HEK293T (cell line): ENCODE results near the gene CAP2.

Source experiments
- CTCF ChIA-PET: fragments of 350-600 bp; formaldehyde crosslinking; extraction: SDS; loops from one replicate; lab custom pipeline; 2021; ENCODE audit warnings: antibody characterized with exemption, inconsistent platforms; lab: Yijun Ruan, JAX
- POLR2A ChIA-PET: fragments of 350-600 bp; formaldehyde crosslinking; extraction: SDS; loops from one replicate; lab custom pipeline; 2020; ENCODE audit warnings: antibody characterized with exemption, inconsistent platforms; lab: Yijun Ruan, JAX
- DNase-seq: peaks from one replicate; pipeline ENCODE4 v3.0.0; 2012; ENCODE audit warnings: mixed read lengths; ENCODE audit errors: extremely low spot score
- ARNT ChIP-seq: fragments of 450-650 bp; IDR thresholded peaks from 2 replicates; pipeline ENCODE4 v1.6.1; 2017; ENCODE audit warnings: mild to moderate bottlenecking
- BHLHE40 ChIP-seq: fragments of 450-650 bp; IDR thresholded peaks from 2 replicates; pipeline ENCODE4 v1.6.1; 2016; ENCODE audit warnings: mild to moderate bottlenecking, moderate library complexity, borderline replicate concordance
- CTBP1 ChIP-seq: fragments of 450-650 bp; IDR thresholded peaks from 2 replicates; pipeline ENCODE4 v1.6.1; 2016; ENCODE audit warnings: borderline replicate concordance
- ELF4 ChIP-seq: fragments of 450-650 bp; IDR thresholded peaks from 2 replicates; pipeline ENCODE4 v1.6.1; 2017; ENCODE audit warnings: antibody characterized with exemption
- FOXA1 ChIP-seq: fragments of 450-650 bp; IDR thresholded peaks from 2 replicates; pipeline ENCODE4 v1.6.1; 2016; ENCODE audit warnings: mild to moderate bottlenecking
- FOXK2 ChIP-seq: fragments of 450-650 bp; IDR thresholded peaks from 2 replicates; pipeline ENCODE4 v1.6.1; 2016; ENCODE audit warnings: mild to moderate bottlenecking
- FOXM1 ChIP-seq: fragments of 450-650 bp; IDR thresholded peaks from 2 replicates; pipeline ENCODE4 v1.6.1; 2017; ENCODE audit warnings: mild to moderate bottlenecking, borderline replicate concordance
- HDGF ChIP-seq: fragments of 450-650 bp; IDR thresholded peaks from 2 replicates; pipeline ENCODE4 v1.6.1; 2017; ENCODE audit warnings: antibody characterized with exemption, borderline replicate concordance
- L3MBTL2 ChIP-seq: fragments of 450-650 bp; conservative IDR thresholded peaks from 2 replicates; pipeline ENCODE4 v1.6.1; 2016; ENCODE audit warnings: mild to moderate bottlenecking
- LEF1 ChIP-seq: fragments of 450-650 bp; IDR thresholded peaks from 2 replicates; pipeline ENCODE4 v1.6.1; 2017; ENCODE audit warnings: mild to moderate bottlenecking, borderline replicate concordance
- NFRKB ChIP-seq: fragments of 450-650 bp; IDR thresholded peaks from 2 replicates; pipeline ENCODE4 v1.6.1; 2016; ENCODE audit warnings: mild to moderate bottlenecking, moderate library complexity
- SP1 ChIP-seq: fragments of 450-650 bp; IDR thresholded peaks from 2 replicates; pipeline ENCODE4 v1.6.1; 2017
- SUZ12 ChIP-seq: fragments of 450-650 bp; IDR thresholded peaks from 2 replicates; pipeline ENCODE4 v1.6.1; 2016; ENCODE audit warnings: mild to moderate bottlenecking
- TARDBP ChIP-seq: fragments of 450-650 bp; IDR thresholded peaks from 2 replicates; pipeline ENCODE4 v1.6.1; 2016
- ZNF384 ChIP-seq: fragments of 450-650 bp; IDR thresholded peaks from 2 replicates; pipeline ENCODE4 v1.6.1; 2016
- TF ChIP-seq, protein P1 (sequence below): fragments of 450-650 bp; IDR thresholded peaks from 2 replicates; pipeline ENCODE4 v1.6.1; 2016

Gene CAP2

DNA sequence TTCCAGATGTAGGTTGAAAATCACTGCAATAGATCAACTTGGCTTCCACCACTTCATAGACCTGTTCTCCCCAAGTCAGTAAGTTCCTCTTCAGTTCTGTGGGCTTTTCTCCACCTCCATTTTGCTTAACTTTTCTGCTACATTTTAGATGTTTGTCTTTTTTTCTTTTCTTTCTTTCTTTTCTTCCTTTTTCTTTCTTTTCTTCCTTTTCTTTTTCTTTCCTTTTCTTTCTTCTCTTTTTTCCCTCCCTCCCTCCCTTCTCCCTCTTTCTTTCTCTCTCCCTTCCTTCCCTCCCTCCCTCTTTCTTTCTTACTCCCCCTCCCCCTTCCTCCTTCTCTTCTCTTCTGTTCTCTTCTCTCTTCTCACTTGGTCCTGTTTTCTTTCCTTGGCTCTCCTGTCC lies 199.9 kb downstream of the CAP2 start:
- no peak for DNase-seq
- ChIA-PET CTCF (no interaction called here), POLR2A (no interaction called here)
- no peak for TF ChIP-seq L3MBTL2
- no peak for TF ChIP-seq LEF1
- no peak for TF ChIP-seq ELF4
- TF ChIP-seq NFRKB = no peak
- no peak for TF ChIP-seq FOXA1
- no peak for TF ChIP-seq CTBP1
- no peak for TF ChIP-seq ARNT
- no peak for TF ChIP-seq BHLHE40
- TF ChIP-seq SUZ12 = no peak

DNA sequence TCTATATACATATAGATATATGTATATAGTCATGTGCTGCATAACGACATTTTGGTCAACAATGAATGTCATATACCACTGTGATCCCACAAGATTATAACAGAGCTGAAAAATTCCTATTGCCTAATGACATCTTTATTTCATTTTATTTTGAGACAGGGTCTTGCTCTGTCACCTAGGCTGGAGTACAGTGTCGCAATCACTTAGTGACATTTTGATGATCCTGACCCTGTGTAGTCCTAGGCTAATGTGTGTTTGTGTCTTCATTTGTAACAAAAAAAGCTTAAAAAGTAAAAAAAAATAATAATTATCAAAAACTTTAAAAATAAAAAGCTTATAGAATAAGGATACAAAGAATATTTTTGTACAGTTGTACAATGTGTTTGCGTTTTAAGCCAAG lies 202.7 kb downstream of the CAP2 start:
- CTCF ChIA-PET = no interaction called here
- TF ChIP-seq CTBP1 = no peak
- TF ChIP-seq, protein P1, sequence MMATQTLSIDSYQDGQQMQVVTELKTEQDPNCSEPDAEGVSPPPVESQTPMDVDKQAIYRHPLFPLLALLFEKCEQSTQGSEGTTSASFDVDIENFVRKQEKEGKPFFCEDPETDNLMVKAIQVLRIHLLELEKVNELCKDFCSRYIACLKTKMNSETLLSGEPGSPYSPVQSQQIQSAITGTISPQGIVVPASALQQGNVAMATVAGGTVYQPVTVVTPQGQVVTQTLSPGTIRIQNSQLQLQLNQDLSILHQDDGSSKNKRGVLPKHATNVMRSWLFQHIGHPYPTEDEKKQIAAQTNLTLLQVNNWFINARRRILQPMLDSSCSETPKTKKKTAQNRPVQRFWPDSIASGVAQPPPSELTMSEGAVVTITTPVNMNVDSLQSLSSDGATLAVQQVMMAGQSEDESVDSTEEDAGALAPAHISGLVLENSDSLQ = no peak
- no peak for TF ChIP-seq TARDBP
- TF ChIP-seq SUZ12 = no peak
- TF ChIP-seq NFRKB = no peak
- no peak for TF ChIP-seq SP1
- no peak for TF ChIP-seq LEF1
- TF ChIP-seq ARNT = no peak
- TF ChIP-seq FOXM1 = no peak
- POLR2A ChIA-PET = no interaction called here
- DNase-seq = no peak

DNA sequence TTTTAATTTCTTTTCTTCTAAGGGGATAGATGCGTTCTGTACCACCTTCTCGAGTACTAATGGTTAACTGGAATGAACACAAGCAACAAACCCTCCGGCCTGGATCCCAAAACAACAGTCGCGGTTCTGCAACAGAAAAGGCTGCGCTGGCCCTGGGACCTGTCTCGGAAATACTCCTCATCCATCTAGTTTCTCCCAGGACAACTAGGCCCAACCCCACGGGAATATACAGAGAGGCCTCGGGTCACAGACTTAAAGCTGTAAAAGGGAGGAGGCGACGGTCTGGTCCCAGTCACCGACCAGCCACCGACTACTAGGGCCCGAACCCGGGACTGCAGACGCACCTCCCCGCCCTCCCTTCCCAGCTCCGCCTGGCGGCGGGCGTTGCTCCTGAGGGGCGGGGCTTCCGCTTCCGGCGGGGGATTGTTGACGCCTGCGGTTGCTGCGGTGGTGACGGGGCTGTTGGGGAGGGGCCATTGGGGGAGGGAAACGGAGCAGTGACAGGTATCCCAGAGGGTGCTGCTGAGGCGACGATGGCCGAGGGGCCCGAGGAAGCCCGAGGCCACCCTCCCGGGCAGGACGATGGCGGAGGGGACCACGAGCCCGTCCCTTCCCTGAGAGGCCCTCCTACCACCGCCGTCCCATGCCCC lies 206.6 kb downstream of the CAP2 start, which contains the start of gene FAM8A1:
FAM8A1 (plus strand) TSS at position 426 of the 650 bp plus-strand sequence; CDS start at position 534, 108 bp downstream.
- ChIA-PET CTCF (interaction anchor here (1.2 to 1.9 kb wide), 2 partner anchors 102 to 205 kb away, joined by 4 read pairs; no protein-coding TSS in a partner anchor), POLR2A (interaction anchor here (0.6 to 2.4 kb wide), 12 partner anchors 9 to 409 kb away, joined by 3 to 14 read pairs (median 4); partner anchors contain the start of genes CAP2 and NUP153)
- peak; percentile 95 for DNase-seq
- TF ChIP-seq CTBP1 = no peak
- no peak for TF ChIP-seq SUZ12
- TF ChIP-seq BHLHE40 = no peak
- TF ChIP-seq ARNT = no peak
- TF ChIP-seq HDGF = peak; percentile 83; the same call in 1 of the 2 replicates
- no peak for TF ChIP-seq SP1
- TF ChIP-seq NFRKB = no peak
- TF ChIP-seq TARDBP = no peak
- no peak for TF ChIP-seq ZNF384
- peak; percentile 2; the same call in 1 of the 2 replicates for TF ChIP-seq FOXM1
- TF ChIP-seq LEF1 = no peak
- TF ChIP-seq, protein P1 = peak; percentile 70
- peak; percentile 35; the same call in 1 of the 2 replicates for TF ChIP-seq ELF4
- peak; percentile 21; the same call in 1 of the 2 replicates for TF ChIP-seq L3MBTL2
- no peak for TF ChIP-seq FOXA1
- no peak for TF ChIP-seq FOXK2

GRCh38 chr6:17600527-17601385 lies 207.4 kb downstream of the CAP2 start:
- CTCF ChIA-PET = interaction anchor here (1.2 to 1.9 kb wide), 2 partner anchors 101 to 204 kb away, joined by 4 read pairs; no protein-coding TSS in a partner anchor
- DNase-seq = peak; percentile 34
- TF ChIP-seq CTBP1 = no peak
- TF ChIP-seq L3MBTL2 = peak; percentile 75
- TF ChIP-seq LEF1 = peak; percentile 51; the same call in 1 of the 2 replicates
- POLR2A ChIA-PET = interaction anchor here (0.9 to 2.4 kb wide), 8 partner anchors 9 to 410 kb away, joined by 3 to 14 read pairs (median 4); partner anchors contain the start of genes CAP2 and NUP153

GRCh38 chr6:17601386-17601703 lies 207.9 kb downstream of the CAP2 start:
- CTCF ChIA-PET = interaction anchor here (1.2 to 1.9 kb wide), 2 partner anchors 100 to 203 kb away, joined by 4 read pairs; no protein-coding TSS in a partner anchor
- POLR2A ChIA-PET = interaction anchor here (1.7 to 2.4 kb wide), 2 partner anchors 11 to 105 kb away, joined by 10 to 14 read pairs; partner anchors contain the start of gene NUP153
- TF ChIP-seq TARDBP (no peak), BHLHE40 (no peak), NFRKB (no peak), ARNT (no peak), LEF1 (no peak), HDGF (no peak), ELF4 (no peak), FOXK2 (no peak), FOXM1 (no peak), FOXA1 (no peak), ZNF384 (no peak), SP1 (no peak), CTBP1 (no peak)
- TF ChIP-seq, protein P1 = no peak
- DNase-seq = no peak
